NCI-H2196 treated with DMSO at 0.1 percent for 48 hours (cell line): ENCODE results near the gene TMEM74B.
A peak's percentile ranks its signal among the peaks of the same experiment; 100 is the strongest.

Experiments used
- DNase-seq: peaks from one replicate; lab custom pipeline; 2025; ENCODE audit not compliant: unreplicated experiment; lab: John Stamatoyannopoulos, UW

Gene TMEM74B

DNA sequence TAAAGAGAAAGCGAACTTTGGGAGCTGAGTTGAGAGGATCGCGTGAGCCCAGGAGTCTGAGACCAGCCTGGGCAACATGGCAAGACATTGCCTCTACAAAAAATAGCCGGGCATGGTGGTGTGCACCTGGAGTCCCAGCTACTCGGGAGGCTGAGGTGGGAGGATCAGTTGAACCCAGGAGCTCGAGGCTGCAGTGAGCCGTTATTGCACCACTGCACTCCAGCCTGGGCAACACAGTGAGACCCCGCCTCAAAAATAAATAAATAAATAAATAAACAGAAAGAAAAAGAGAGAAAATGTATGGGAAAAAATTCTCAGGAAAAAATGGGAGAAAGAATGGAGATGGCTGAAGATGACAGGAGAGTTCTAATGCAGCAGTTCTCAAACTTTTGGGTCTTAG is 21.0 kb upstream of the TMEM74B start:
- no peak for DNase-seq

- DNase-seq: no peak
Observed at GRCh38 chr20:1204576-1204975, 19.8 kb upstream of the TMEM74B start.

- DNase-seq: no peak
Observed at GRCh38 chr20:1204113-1204512, 19.3 kb upstream of the TMEM74B start.

DNA sequence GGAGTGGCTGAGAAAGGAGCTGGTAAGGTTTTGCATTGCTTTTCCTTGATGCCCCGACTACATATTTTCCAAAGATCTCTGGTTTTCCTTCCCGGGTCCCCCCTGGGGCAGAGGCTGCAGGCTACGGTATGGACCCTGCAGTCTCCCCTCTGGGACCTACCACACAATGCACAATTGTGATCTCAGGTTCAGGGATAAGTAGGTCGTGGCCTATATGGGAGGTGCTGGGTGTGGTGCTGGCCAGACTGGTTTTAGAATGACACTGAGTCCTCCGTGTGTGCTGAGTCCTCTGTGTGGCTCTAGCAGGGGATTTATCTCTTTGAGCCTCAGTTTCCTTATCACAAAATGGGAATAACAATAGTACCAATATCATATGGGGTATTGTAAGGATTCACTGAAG is 18.8 kb upstream of the TMEM74B start:
- no peak for DNase-seq

DNA sequence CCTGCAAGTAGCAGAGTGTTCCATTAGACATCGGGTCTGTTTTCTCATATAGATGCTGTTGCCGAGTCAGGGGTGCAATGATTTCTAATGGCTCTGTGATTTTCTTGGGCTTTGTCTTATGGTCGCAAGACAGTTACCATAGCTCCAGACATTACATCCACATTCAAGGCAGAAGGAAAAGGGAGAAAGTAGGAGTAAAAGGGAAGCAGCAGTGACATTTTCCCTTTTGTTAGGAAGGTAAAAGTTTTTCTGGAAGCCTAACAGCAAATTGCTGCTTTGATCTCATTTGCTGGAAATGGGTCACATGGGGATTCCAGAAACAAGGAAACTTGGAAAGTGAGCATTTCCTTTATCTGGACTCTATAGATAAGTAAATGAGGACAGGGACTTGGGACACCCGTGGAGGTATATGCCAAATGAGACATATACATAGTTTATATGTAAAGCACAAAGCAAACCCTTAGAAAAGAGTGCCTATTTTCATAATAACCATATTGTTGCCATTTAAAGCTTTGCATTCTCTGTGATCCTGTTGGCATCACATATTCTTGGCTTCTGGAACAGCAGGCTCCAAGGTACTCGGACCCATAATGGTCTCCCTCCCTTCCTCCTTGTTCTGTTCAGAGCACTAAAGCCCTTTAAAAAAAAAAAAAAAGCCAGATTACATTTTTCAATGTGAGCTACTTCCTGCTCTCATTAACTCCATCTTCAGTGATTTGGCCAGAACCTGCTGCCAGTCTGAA is 18.2 kb upstream of the TMEM74B start, which contains the start of gene C20orf202:
TSS of gene C20orf202 (plus strand) at position 693 of the 743 bp plus-strand sequence. CDS start 132 bp downstream, outside the sequence.
- DNase-seq: no peak

DNA sequence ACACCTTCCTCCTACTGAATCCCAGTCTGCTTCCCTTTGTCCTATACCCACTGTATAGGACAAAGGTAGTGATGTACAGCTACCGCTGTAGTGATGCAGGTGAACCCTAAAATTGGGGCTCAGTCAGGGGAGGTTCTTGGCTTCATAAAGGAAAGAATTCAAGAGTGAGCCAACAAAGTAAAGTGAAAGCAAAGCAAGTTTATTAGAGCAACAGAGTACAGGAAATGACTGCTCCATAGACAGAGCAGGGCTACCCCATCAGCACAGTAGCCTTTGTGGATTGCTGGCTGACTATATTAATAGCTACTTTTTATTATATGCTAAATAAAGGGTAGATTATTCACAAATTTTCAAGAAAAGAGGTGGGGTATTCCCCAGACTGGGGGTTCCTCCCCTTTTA is 15.2 kb upstream of the TMEM74B start:
- DNase-seq: no peak

DNA sequence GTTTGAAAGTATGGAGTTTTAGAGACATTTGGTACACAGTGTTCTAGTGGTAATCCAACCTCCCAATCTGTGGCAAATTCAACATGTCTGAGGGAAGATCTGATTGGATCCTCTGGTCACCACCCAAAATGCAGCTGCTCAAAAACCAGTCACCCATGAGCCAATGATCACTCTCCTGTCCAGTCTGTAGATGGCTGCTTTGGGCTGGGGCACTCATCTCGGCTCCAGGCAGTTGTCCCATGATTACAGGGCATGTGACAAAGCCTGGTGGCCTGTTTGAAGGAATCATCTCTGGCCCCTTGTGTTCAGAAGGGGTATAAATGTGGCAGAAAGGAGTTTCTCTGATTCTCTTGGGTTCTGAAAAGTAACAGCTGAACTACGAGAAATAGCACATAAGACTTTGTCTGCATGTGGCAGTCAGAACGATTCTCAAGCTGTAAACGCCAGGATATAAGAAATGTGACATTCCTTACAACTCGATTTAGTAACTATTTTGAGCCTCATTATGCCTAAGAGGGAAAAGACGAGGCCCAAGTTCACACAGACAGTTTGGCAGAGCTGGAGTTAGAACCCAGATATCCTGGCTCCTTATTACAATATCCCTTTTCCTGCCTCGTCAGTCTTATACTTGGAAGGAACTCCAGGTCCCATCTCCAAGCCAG is 14.6 kb upstream of the TMEM74B start:
- no peak for DNase-seq

GRCh38 chr20:1198751-1199150 is 14.0 kb upstream of the TMEM74B start:
- DNase-seq: no peak

GRCh38 chr20:1197801-1198200 is 13.0 kb upstream of the TMEM74B start:
- no peak for DNase-seq

DNA sequence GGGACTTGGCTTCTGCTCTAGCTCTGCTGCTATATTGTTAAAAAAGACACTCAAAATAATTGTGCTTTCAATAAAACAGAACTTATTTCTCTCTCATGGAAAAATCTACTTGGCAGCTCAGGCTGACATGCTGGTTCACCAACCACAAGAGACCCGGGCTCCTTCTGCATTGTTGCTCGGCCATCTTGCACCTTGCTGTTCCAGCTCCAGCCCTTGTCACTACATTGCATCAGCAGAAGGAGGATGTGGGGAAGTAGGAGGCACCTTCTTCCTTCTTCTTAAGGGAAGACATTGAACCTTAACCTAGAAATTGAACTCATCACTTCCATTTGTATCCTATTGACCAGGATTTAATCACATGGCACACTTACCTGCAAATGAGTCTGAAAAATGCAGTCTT is 11.9 kb upstream of the TMEM74B start:
- DNase-seq: no peak

GRCh38 chr20:1195226-1195625 is 10.4 kb upstream of the TMEM74B start:
- no peak for DNase-seq

GRCh38 chr20:1191299-1191698 is 6.5 kb upstream of the TMEM74B start:
- DNase-seq: no peak

GRCh38 chr20:1190847-1191246 is 6.1 kb upstream of the TMEM74B start:
- DNase-seq: no peak

DNA sequence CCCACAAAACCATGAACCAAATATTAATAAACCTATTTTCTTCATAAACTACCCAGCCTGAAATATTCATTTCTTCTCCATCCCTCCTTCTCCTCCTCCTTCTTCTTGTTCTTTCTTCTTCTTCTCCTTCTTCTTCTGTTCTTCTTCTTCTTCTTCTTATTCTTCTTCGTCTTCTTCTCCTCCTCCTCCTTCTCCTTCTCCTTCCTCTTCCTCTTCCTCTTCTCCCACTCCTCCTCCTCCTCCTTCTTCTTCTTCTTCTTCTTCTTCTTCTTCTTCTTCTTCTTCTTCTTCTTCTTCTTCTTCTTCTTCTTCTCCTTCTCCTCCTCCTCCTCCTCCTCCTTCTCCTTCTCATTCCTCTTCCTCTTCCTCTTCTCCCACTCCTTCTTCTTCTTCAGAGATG is 5.0 kb upstream of the TMEM74B start:
- no peak for DNase-seq

DNA sequence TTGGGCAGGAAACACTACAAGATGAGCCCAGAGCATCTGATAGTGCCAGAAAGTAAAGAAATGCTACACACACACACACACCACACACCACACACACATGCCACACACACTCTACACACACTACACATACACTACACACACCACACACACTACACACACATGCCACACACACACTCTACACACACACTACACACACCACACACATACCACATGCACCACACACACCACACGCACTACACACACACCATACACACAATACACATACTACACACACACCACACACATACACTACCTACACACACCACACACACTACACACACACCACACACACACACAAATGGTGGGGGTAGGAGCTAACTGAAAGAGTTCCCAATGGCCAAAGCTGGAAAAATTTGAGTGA is 3.6 kb upstream of the TMEM74B start:
- no peak for DNase-seq

GRCh38 chr20:1187605-1188171 is 2.9 kb upstream of the TMEM74B start:
- no peak for DNase-seq

DNA sequence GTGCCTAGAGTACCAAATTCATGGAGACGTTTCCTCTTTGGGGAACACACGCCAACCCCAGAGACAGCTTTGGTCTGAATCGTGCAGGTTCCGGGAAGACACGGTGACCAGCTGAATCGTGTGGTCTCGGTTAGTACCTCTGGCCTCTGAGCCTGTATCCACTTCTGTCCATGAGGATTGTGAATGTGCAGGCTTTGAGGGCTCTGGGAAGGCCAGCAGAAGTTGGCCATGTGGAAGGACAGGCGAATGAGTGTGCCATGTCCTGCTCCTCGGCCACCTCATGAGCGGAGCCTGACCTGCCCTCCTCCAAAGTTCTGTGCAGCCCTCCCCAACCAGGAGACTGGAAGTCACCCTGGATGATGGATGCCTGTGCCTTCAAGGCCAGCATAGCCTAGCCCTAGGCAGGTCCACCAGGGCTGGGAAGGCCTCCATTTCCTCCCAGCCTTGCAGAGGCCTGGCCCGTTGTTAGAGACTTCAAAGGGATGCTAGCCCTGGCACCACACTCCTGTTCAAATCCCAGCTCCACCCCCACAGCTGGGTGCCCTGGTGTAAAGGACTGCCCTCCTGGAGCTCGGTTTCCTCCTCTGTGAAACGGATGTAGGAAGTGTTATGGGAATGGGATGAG is 1.7 kb upstream of the TMEM74B start:
- no peak for DNase-seq

DNA sequence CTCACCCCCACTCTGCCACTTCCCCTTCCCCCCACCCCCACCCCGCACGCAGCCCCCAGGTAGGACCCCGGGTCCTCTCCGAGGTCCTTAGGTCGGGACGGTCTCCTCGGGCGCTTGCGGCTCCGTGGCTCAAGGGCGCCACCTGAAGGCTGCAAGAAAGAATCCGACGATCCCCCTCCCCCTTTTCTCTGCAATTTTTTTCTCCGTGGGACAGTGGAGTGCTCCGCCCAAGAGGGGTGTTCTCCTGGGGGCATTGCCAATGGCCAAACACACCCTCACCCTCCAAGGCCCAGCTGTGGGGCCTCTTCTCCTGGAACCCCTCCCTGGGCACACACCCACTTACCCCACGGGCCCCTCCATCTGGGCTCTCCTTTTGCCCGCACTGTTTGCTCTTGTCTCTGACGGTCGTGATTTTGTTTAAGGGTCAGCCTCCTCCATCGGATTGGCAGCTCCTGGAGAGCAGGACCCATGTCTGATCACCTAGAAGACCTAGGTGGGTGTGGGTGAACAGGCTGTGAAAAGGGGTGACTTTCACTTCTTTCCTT is 1.1 kb upstream of the TMEM74B start:
- peak; percentile 18 for DNase-seq

GRCh38 chr20:1185316-1185741 is 548 bp upstream of the TMEM74B start:
- no peak for DNase-seq

DNA sequence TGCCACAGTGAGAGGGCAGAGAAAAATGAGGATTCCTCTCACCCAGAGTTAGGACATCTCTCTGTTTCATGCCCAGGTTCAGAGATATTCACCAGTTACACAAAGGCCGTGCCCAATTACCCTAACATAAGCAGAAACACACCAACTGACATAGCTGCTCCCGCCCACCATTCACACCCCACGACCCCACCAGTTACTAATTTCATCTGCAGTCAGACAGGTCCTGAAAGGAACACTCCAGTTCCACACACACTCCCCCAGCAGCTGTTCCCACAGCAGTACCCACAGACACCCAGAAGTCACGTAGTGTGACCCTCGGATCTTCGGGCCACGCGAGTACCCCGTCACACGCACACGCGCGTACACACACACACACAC is 532 bp downstream of the TMEM74B start:
- no peak for DNase-seq

DNA sequence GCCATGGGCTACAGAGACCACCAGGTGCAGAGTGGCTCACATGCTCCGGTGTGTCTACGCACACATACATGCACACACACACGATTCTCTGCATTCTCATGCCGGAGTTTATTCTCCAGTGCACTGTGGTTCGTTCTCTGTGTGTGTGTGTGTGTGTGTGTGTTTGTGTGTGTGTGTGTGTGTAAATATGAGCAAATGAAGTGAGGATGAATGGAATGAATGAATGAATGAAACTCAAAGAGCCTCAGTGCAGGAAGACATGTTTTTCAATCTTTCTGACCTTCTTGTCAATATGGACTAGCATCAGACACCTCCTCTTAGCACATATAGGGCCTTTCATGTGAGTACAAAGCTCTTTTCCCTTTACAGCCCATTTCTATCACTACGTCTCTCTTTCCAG is 1.6 kb downstream of the TMEM74B start:
- DNase-seq: no peak

- no peak for DNase-seq
Observed at GRCh38 chr20:1182106-1182505, 2.7 kb downstream of the TMEM74B start.
